Mucosa of descending colon (tissue), 3 donors: Measurements from ENCODE around the gene GSE1. TPM values are rescaled to one million over a fixed set of nuclear protein-coding genes. Genes with fewer than 3 reads are reported as not detected.

ENCODE experiments used
- ATAC-seq: fragments of 200-7000 bp; cut with Tn5 transposase; one replicate; pipeline ENCODE4 v1.9.1; 2020; ENCODE audit warnings: mild to moderate bottlenecking, moderate library complexity
- DNase-seq, 3 donors: peaks; one replicate each; pipeline ENCODE4 v3.0.0-alpha.2; 2020
- H3K36me3 ChIP-seq: fragments of 200-600 bp; one replicate; pipeline ENCODE4 v1.8.0; 2021; ENCODE audit warnings: low read depth, mild to moderate bottlenecking
- H3K4me1 ChIP-seq: fragments of 200-600 bp; one replicate; pipeline ENCODE4 v1.8.0; 2021; ENCODE audit warnings: low read depth, mild to moderate bottlenecking
- H3K4me3 ChIP-seq: fragments of 200-600 bp; one replicate; pipeline ENCODE4 v1.8.0; 2021; ENCODE audit warnings: mild to moderate bottlenecking
- H3K9me3 ChIP-seq: fragments of 200-600 bp; one replicate; pipeline ENCODE4 v1.8.0; 2021; ENCODE audit warnings: mild to moderate bottlenecking
- intact Hi-C, 2 donors: fragments of 100-400 bp; cut with DNase I in 1 of 2; cut with micrococcal nuclease in 1 of 2; formaldehyde crosslinking; loops; one replicate each; pipeline versions ENCODE4 v1.11.0 to v1.11.1; 2022; cut with DNase I, micrococcal nuclease
- total RNA-seq, 3 donors: library from RNA; stranded (reverse); fragmentation: NEBNext Ultra II Directional in 2 of 3; extraction: Animal tissue kit (Norgen Biotek cat#: 25700) in 2 of 3; gene quantifications; one replicate each; pipeline versions ENCODE4 v1.2.1 to v1.2.4, GENCODE V29; 2021 to 2023
- TF ChIP-seq, protein P1 (sequence below): fragments of 200-600 bp; IDR thresholded peaks from one replicate; pipeline ENCODE4 v1.8.0; 2022; ENCODE audit warnings: antibody characterized with exemption, mild to moderate bottlenecking
- donor health status: DM: no; HTN: no; CAD: no; lungs with moderate emphysema.
- donor health status: DM: no; HTN: no; CAD: no.
- donor health status: DM: no; HTN: yes; CAD: no.

Gene GSE1
- total RNA-seq, 3 donors from 2014 or later: 107 to 122 (median 107) TPM

DNA sequence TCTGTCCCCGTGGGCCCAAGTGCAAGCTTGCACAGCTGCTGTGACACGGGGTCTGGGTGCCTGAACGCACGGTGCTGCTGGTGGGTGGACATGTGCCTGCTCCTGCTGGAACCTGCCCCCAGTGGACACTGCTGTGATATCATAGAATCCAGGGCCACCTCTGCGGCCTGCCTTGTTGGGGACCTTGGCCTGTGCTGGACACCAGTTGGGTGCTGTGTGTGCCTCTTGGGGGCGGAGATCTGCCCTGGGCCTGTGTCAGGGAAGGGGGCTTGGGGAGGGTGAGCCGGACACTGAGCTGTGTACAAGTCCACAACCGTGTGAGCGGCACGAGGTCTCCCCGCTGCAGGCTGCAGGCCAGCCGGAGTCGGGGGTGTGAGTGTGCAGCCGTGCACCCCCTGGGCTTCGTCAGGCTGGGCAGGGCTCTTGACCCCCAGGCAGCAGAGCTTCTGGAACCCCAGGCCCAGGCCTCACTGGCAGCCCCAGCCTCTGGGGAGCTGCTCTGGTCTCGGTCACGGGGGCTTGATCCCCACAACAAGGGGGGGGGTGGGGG, 33.3 kb downstream of the GSE1 start:
- no peaks in the 10 kb centered on the region for H3K36me3 ChIP-seq
- no peak for DNase-seq
- TF ChIP-seq, protein P1, sequence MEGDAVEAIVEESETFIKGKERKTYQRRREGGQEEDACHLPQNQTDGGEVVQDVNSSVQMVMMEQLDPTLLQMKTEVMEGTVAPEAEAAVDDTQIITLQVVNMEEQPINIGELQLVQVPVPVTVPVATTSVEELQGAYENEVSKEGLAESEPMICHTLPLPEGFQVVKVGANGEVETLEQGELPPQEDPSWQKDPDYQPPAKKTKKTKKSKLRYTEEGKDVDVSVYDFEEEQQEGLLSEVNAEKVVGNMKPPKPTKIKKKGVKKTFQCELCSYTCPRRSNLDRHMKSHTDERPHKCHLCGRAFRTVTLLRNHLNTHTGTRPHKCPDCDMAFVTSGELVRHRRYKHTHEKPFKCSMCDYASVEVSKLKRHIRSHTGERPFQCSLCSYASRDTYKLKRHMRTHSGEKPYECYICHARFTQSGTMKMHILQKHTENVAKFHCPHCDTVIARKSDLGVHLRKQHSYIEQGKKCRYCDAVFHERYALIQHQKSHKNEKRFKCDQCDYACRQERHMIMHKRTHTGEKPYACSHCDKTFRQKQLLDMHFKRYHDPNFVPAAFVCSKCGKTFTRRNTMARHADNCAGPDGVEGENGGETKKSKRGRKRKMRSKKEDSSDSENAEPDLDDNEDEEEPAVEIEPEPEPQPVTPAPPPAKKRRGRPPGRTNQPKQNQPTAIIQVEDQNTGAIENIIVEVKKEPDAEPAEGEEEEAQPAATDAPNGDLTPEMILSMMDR: no peak
- H3K4me3 ChIP-seq: no peak overlapping the region
- no peak for ATAC-seq
- no peaks in the 10 kb centered on the region for H3K9me3 ChIP-seq
- H3K4me1 ChIP-seq: peaks cover 40% of the 10 kb centered on the region
- intact Hi-C loops: no loop called here

DNA sequence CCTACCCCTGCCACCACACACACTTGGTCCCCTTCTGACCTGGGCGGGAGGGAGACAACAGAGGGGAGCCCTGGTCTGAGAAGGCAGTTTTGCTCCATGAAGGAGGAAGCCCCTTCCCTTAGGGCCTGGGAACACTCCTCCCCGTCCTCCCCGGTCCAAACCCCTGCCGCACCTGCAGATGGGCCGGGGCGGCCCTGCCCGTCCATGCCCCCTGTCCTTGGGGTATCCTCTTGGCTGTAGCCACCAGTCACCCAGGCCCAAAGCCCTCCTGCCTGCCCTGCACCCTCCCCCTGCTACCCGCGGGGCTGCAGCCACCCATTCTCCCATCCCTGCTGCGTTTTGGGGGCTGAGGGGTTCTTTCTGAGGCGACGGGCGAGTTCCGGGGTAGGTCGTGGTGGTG, 33.9 kb downstream of the GSE1 start:
- H3K9me3 ChIP-seq: no peaks in the 10 kb centered on the region
- ATAC-seq (no peak), DNase-seq (no peak)
- TF ChIP-seq, protein P1: no peak
- H3K36me3 ChIP-seq: no peaks in the 10 kb centered on the region
- H3K4me1 ChIP-seq: peaks cover 35% of the 10 kb centered on the region
- no peak overlapping the region for H3K4me3 ChIP-seq
- intact Hi-C loops: no loop called here

DNA sequence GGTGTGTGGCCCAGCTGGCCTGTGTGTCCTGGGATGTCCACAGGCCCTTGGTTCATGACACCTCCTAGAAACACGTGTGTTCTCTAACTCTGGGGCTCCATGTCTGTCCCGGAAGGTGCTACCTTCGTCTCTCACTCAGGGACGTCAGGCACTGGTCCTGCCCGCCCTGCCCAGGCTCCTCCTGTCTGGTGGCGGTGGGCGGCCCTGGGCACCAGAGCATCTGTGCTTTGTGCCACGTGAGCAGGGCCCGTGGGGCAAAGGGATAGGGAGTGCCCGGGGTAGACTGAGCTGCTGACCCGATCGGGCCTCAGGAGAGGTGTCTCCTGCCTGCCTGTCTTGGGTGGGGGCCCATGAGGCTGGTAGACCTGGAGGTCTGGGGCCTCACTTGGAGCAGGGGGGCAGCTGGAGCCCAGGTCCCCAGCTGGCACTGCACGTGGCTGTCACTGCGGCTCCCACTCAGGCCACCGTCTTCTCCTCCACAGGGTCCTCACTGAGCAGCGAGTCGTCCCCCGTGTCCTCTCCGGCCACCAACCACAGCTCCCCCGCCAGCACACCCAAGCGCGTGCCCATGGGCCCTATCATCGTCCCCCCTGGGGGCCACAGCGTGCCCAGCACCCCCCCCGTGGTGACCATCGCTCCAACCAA, 35.1 kb downstream of the GSE1 start:
- no peak for DNase-seq
- TF ChIP-seq, protein P1: no peak
- ATAC-seq: no peak
- no peaks in the 10 kb centered on the region for H3K9me3 ChIP-seq
- H3K4me1 ChIP-seq: peaks cover 27% of the 10 kb centered on the region
- no peak overlapping the region for H3K4me3 ChIP-seq
- no peaks in the 10 kb centered on the region for H3K36me3 ChIP-seq
- intact Hi-C loops: no loop called here

DNA sequence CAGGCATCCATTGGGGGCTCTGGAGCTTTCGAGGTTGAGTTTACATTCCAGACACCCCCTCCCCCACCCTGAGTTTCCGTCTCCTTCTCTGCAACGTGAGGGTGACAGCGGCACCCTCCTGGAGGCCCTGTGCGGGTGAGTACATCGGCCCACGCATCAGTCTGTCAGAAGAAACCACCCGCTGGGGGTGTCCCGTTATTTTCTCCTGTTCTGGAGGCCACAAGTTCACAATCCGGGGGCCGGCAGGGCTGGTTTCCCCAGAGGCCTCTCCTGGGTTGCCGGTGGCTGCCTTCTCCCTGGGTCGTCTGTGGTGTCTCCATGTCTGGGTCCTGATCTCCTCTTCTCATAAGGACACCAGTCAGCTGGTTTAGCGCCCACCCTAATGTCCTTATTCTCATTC, 35.7 kb downstream of the GSE1 start:
- Histone ChIP-seq H3K9me3 (no peaks in the 10 kb centered on the region), H3K4me3 (no peak overlapping the region), H3K36me3 (no peaks in the 10 kb centered on the region), H3K4me1 (peaks cover 23% of the 10 kb centered on the region)
- ATAC-seq (no peak), DNase-seq (no peak)
- intact Hi-C loops: no loop called here
- TF ChIP-seq, protein P1: no peak

DNA sequence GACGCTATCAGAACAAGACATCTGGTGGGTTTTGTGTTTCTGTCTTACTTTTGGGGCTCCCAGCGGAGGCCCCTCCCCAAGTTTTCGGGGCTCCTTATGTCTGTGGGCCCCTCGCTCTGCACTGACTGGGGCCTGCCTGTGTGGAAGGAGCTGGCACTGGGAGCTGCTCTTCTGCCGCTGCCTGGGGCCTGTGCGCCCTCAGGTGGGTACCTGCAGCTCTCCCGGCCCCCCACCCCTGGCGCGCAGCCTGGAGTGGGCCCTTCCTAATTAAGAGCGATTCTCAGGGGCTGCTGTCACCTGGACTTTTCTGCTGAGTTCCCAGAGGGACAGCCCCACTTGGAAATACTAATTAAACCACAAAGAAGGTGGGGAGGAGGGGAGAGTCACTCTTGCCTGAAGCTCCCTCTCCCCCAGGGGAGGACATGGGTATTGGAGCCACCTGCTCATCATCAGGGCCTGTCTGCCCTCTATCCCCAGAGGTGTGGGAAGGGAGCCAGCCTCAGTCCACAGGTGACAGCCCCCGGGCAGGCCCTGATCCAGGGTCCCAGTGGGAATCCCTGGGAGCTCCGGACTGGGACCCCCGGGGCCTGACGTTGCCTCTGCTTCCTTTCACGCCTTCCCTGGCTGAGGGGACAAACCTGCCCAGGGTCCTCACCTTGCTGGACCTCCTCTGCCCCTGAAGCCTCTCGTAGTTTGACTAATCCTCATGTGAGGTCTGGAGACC, 36.5 kb downstream of the GSE1 start:
- Histone ChIP-seq H3K4me1 (peaks cover 15% of the 10 kb centered on the region), H3K36me3 (no peaks in the 10 kb centered on the region), H3K9me3 (no peaks in the 10 kb centered on the region), H3K4me3 (no peak overlapping the region)
- TF ChIP-seq, protein P1: no peak
- intact Hi-C loops: no loop called here
- ATAC-seq (no peak), DNase-seq (no peak)
